HT-29 (cell line): ENCODE data around the gene PSMD10. TPM values are rescaled to one million over a fixed set of nuclear protein-coding genes. Genes with fewer than 3 reads are reported as not detected.

Source experiments
- DNase-seq: peaks from one replicate; pipeline ENCODE4 v3.0.0-alpha.2; 2015; ENCODE audit warnings: low spot score
- total RNA-seq: library from RNA; depleted of rRNA; stranded (reverse); fragments of >200 nt; shearing (Covaris generic); gene quantifications from 2 replicates; pipeline ENCODE4 v1.2.3, GENCODE V29; 2014; rRNA removed

Gene PSMD10
- total RNA-seq, 1 experiment from 2014 or later: 22.1 TPM

GRCh38 chrX:108072746-108073145, 18.6 kb downstream of the PSMD10 start:
- no peak for DNase-seq

DNA sequence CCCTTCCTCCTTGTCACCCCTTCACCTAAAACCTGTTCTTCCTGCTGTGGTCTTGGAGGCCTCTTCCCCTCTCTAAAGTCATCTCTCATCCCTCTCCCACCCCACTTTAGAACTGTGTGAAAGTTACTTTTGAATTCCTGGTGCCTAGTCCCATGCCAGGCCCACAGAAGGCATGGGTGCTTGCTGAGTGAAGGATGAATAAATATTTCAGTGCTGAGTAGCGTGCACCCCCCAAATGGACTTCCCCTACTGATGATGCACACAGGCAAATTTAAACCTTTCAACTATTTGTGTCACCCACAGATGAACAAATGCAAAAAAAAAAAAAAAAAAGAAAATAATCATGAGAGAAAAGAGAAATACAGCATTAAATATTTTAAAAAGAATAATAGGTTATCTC, 19.8 kb downstream of the PSMD10 start:
- no peak for DNase-seq

- DNase-seq: no peak
Observed at GRCh38 chrX:108070891-108071290, 20.5 kb downstream of the PSMD10 start.

- no peak for DNase-seq
Observed at GRCh38 chrX:108068121-108068520, 23.2 kb downstream of the PSMD10 start.

- no peak for DNase-seq
Observed at GRCh38 chrX:108064613-108065012, 26.7 kb downstream of the PSMD10 start.

- DNase-seq: no peak
Observed at GRCh38 chrX:108064001-108064400, 27.3 kb downstream of the PSMD10 start.

DNA sequence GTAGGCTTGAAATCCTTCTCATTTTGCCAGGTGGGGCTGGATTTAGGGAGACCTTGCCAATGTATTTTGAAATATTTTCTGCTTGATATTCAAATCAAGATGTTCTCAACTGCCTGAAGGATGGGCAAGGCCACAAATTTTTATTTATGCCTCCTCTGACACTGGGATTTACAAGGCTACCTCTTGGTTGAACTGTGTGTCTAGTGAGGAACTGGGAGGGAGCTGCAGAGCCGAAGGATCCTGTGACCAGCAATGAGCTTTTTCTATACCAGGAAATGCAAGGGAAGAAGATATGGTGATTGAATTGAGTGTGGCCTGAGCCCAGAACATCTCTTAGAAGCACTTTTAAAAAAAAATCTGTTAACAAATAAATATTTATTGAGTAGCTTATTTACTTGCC, 31.5 kb downstream of the PSMD10 start:
- DNase-seq: no peak

- no peak for DNase-seq
Observed at GRCh38 chrX:108055546-108055945, 35.8 kb downstream of the PSMD10 start.

GRCh38 chrX:108053218-108053617, 38.1 kb downstream of the PSMD10 start:
- no peak for DNase-seq

- no peak for DNase-seq
Observed at GRCh38 chrX:108049649-108050048, 41.7 kb downstream of the PSMD10 start.

DNA sequence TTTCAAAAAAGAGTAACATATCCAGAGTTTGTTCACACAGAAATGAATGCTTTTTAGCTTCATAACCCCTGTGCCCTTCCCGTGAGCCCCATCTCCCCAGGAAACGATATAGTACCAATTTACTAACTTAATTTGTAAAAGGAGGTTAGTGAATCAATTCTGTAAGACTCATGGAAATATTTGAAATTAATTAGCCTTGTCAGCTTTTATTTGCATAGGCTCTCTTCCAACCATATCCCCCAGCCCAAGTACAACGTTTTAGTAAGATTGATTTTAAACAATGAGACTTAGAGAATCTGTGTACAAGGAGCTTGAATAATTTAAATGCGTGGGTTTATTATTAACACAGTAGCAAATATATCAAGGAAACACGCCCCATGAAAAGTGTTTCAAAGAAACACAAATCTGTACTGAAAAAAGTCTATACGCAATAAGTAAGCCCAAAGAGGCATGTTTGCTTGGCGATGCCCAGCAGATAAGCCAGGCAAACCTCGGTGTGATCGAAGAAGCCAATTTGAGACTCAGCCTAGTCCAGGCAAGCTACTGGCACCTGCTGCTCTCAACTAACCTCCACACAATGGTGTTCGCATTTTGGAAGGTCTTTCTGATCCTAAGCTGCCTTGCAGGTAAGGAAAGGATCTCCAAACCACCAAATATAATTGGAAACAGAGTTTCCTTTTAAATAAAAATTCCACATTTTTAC, 46.6 kb downstream of the PSMD10 start, which contains the start of gene VSIG1:
Gene VSIG1 (plus strand): TSS at position 512 of the 703 bp plus-strand sequence. CDS start 66 bp downstream, at position 578.
- DNase-seq: no peak

DNA sequence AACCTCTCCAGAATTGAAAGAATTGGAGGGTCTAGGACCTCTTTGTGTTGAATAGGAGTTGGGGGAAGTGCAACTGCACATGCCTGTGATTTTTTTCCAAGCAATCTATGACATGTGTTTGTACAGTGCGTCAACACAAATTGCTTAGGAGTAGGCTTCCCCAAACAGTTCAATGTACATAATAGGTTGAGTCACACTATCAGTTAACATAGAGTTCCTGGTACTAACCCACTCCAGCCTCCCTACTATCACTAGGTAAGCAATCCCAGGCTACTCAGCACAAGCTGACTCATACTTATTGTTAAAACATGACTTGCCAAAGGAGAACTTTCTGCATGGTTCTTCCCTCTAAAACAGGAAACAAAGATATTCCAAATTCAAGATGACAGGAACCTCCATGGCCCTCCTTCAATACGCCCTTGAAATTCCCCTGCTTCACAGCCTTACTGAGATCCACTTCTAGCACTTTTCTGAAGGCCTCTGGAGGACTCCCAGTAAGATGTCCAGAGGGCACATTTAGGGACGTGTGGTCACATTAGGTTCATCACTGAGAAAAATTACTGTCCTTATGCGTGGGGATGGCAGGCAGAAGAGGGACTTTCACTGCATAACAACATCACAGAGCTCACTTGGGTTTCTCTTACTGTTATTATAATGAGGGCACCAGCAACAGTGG, 54.9 kb downstream of the PSMD10 start:
- DNase-seq: peak; percentile 80

DNA sequence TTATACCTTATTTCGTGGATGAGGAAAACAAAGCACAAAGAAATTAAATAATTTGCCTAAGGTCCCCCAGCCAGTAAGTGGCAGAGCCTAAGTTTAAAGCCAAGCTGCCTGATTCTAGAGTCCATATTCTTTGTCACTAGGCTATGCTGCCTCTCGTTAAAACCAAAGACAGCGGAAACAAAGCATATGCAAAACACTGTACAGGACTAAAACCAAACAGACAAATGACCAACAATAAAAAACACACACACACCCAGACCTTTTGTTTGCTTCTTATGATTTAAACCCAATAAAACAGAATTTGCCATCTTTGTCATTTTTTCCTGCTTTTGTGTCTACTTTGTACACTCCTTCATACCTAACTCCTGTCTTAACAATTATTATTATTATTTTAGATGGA, 56.6 kb downstream of the PSMD10 start:
- DNase-seq: no peak

Other genes starting within 250 kb of the PSMD10 start
- gene TEX13B, start 109.2 kb downstream of the PSMD10 start, total RNA-seq: not detected in 2 replicates
- 0.26 TPM in 1 of 2 replicates, not detected in the other for gene VSIG1, start 46.5 kb downstream of the PSMD10 start, total RNA-seq
- 3.2 and 3.4 TPM in 2 replicates for gene ATG4A, start 236 bp upstream of the PSMD10 start, total RNA-seq